HG02973 (cell line): ENCODE results near the gene SYNDIG1L.
"Not testable (repeated sequence)": the region's sequence is repeated elsewhere in the genome, so short reads cannot be mapped to it uniquely, and the experiment has no call there.

Experiments
- ATAC-seq: cut with Tn5 transposase; IDR thresholded peaks from one replicate; pipeline ENCODE4 v1.9.1; 2021; ENCODE audit warnings: moderate library complexity; ENCODE audit not compliant: unreplicated experiment

Gene SYNDIG1L

GRCh38 chr14:74403619-74404417 lies 22.2 kb downstream of the SYNDIG1L start:
- ATAC-seq, result no peak

- ATAC-seq, result no peak
These were observed 23.4 kb downstream of the SYNDIG1L start for GRCh38 chr14:74402401-74403251.

DNA sequence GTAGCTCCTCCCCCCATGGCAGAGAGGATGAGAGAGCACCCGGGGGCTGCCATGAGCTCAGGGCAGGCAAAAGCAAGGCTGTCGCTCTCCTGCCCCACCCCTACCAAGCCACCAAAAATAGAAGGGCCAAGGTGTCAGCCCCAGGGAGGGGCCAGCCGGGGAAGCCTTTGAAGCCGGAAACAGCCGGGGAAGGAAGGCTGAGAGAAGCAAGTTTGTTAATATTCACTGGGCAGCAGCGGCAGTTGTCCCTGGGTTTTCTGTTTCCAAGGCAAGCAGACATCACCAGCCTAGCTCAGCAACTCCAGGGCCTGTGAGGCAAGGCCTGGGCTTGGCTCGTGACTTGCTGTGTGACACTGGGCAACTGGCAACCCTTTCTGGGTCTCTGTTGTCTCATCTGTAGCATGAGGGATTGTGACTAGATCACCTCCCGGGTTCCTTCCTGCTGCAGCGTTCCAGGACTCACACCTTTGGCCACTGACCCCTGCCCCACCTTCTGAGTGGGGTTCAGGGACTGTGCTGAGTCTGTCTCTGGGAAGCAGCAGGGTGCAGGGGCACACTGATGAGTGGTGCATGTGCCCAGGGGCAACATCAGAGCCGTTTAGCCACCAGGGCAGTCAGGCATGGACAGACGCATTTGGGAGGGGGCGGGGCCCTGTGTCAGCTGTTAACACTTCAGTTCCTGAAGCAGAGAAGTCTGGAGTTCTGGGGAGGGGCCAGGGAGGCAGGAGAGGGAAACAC lies 24.3 kb downstream of the SYNDIG1L start:
- ATAC-seq, result no peak

GRCh38 chr14:74400919-74401503 lies 25.0 kb downstream of the SYNDIG1L start:
- no peak for ATAC-seq

GRCh38 chr14:74400031-74400685 lies 25.9 kb downstream of the SYNDIG1L start:
- no peak for ATAC-seq

GRCh38 chr14:74395094-74395493 lies 30.9 kb downstream of the SYNDIG1L start:
- ATAC-seq, result no peak

DNA sequence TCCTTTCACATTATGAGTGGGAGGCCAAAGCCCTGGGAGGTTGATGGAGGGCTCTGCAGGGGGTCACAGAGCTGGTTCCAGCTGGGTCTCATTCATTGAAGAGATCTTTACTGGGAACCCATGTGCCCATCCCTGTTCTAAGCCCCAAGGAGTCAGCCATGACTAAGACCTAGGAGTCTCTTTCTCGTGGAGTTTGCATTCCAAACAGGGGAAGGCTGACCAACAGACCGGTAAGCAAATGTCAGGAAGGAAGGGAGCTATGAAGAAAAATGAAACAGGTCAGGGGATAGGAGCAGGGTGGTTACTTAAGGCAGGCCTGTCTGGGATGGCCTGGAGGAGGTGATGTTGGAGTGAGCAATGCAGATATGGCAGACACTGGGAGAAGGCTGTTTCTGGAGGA lies 31.5 kb downstream of the SYNDIG1L start:
- no peak for ATAC-seq

DNA sequence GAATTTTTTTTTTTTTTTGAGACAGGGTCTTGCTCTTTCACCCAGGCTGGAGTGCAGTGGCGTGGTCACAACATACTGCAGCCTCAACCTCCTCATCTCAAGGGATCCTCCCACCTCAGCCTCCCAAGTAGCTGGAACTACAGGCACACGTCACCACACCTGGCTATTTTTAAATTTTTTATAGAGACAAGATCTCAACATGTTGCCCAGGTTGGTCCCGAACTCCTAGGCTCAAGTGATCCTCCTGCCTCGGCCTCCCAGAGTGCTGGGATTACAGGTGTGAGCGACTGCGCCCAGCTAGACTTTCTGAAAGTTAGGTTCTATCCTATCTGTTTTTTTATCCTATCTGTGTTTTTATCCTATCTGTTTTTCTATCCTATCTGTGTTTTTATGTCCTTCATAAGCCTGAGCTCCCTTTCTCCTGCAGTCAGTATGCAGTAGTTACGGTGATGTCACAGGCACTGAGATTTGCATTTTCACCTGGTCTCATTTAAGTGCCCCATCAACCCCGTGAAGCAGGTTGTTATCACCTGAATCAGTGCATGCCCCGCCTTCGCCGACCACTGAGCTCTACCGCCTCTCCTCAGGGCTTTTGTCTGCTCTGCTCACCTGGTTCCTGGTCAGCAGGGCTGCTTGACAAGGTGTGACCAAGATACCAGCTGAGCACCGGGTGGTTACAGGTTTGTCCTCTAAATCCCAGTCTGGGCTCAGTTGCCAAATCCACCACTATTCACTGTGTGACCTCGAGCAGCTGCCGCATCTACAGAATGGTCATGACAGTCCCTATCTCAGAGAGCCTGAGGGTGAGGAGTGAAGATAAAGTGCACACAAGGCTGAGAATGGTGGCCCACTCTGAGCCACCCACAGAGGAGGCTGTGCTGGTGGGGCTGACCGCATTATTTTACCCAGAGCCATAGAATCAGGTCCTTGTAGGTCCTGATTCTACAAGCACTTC lies 33.1 kb downstream of the SYNDIG1L start:
- no peak for ATAC-seq

DNA sequence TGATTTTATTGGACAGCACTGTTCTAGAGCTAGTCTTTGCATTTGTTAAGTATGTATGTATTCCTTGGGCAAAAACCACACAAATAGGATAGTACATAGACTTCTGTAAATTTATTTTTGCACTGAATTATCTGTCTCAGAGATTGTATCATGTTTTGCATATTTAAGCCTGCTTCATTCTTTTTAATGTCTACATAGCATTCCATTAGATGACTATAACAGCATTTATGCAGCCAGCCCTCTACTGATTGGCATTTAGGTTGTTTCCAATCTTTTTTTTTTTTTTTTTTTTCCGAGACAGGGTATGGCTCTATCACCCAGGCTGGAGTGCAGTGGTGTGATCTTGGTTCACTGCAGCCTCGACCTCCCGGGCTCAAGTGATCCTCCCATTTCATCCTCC lies 34.5 kb downstream of the SYNDIG1L start:
- no peak for ATAC-seq

DNA sequence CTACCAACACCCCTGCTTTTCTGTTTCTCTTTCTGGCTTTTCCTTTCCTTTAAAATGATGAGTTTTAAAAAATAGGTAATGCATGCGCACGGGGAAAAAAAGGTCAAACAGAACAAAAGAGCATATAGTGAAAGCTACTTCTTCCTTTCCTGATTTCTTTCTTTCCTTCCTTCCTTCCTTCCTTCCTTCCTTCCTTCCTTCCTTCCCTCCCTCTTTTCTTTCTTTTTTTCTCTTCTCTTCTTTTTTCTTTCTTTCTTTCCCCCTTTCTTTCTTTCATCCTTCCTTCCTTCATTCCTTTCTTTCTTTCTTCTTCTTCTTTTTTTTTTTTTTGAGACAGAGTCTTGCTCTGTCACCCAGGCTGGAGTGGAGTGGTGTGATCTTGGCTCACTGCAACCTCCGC lies 35.5 kb downstream of the SYNDIG1L start:
- not testable (repeated sequence) for ATAC-seq

DNA sequence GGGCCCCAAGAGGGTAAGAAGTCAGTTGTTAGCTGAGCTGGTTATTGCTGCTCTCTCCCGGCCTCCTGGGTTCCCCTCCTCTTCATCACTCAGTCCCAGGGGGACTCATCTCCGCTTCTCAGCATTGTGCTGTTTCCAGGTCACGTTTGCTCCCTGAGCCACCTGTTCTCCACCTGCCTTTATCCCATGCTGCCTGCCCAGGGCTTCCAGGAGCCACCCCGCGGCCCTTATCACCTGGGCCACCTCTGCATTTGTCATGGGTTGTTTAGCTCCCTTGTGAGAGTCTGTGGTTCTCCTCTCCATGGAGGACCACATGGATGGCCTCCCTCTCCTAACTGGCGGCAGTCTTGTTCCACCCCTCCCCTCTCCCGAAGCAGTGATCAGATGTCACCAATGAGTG lies 36.0 kb downstream of the SYNDIG1L start:
- ATAC-seq, result no peak

GRCh38 chr14:74382231-74382630 lies 43.8 kb downstream of the SYNDIG1L start:
- ATAC-seq, result no peak

DNA sequence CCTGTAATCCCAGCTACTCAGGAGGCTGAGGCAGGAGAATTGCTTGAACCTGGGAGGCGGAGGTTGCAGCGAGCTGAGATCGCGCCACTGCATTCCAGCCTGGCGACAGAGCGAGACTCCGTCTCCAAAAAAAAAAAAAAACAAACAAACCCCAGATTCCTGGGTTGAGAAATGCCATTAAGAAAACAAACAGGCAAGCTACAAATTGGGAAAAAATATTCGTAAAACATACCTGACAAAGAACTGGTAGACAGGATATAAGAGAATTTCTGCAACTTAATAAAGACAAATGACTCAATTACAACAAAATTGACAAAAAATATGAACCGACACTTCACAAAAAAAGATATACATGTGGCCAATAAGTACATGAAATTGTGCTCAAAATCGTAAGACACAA lies 44.4 kb downstream of the SYNDIG1L start:
- not testable (repeated sequence) for ATAC-seq

DNA sequence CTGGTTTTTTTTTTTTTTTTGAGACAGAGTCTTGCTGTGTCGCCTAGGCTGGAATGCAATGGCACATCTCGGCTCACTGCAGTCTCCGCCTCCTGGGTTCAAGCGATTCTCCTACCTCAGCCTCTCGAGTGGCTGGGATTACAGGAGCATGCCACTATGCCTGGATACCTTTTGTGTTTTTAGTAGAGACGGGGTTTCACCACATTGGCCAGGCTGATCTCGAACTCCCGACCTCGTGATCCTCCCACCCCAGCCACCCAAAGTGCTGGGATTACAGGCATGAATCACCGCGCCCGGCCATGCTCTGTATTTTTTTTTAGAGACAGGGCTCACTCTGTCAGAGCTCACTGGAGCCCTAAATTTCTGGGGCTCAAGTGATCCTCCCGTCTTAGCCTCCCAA lies 45.2 kb downstream of the SYNDIG1L start:
- no peak for ATAC-seq

DNA sequence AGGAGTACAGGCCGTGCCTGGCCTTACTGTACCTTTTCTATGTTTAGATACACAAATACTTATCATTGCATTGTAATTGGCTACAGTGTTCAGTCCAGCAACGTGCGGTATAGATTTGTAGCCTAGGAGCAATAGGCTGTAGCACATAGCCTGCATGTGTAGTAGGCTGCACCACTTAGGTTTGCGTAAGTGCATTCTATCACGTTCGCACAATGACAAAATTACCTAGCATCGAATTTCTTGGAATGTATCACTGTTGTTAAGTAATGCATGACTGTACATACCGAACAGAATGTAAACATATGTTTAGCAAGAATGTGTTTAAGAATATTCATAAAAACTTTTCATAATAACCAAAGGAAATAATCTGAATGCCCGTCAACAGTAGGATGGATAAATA lies 45.8 kb downstream of the SYNDIG1L start:
- ATAC-seq, result no peak

- no peak for ATAC-seq
These were observed 47.9 kb downstream of the SYNDIG1L start for GRCh38 chr14:74377976-74378690.

- ATAC-seq, result no peak
These were observed 57.6 kb downstream of the SYNDIG1L start for GRCh38 chr14:74368441-74368840.

GRCh38 chr14:74368026-74368425 lies 58.0 kb downstream of the SYNDIG1L start:
- no peak for ATAC-seq
